Activated T-cell treated with anti-CD3 and anti-CD28 coated beads for 48 hours (primary cell): ENCODE measurements around the gene HOXB2.

Experiments
- DNase-seq: peaks from one replicate; pipeline ENCODE4 v3.0.0-alpha.2; 2020; ENCODE audit warnings: low read depth

The HOXB2 gene

GRCh38 chr17:48545022-48545375, at the start of gene HOXB2:
TSS of gene HOXB2 (minus strand) at chr17:48545109. CDS start at chr17:48544911, 198 bp downstream.
- no peak for DNase-seq

GRCh38 chr17:48593840-48594537, 49.1 kb upstream of the HOXB2 start:
- peak; percentile 84 for DNase-seq

- DNase-seq, result no peak
Measured at GRCh38 chr17:48593126-48593829, 48.4 kb upstream of the HOXB2 start, which contains the start of gene HOXB5. TSS of gene HOXB5 (minus strand) at chr17:48593779. CDS start at chr17:48593682, 97 bp downstream.

- DNase-seq, result no peak
Measured at GRCh38 chr17:48592577-48592976, 47.7 kb upstream of the HOXB2 start.

GRCh38 chr17:48592057-48592514, 47.2 kb upstream of the HOXB2 start:
- DNase-seq, result no peak

GRCh38 chr17:48591255-48592056, 46.5 kb upstream of the HOXB2 start:
- DNase-seq, result no peak

- no peak for DNase-seq
Measured at GRCh38 chr17:48590607-48591161, 45.8 kb upstream of the HOXB2 start.

- DNase-seq, result no peak
Measured at GRCh38 chr17:48589831-48590606, 45.1 kb upstream of the HOXB2 start, which contains the start of gene HOXB3. TSS of gene HOXB3 (minus strand) at chr17:48590241. CDS start at chr17:48552474, 37,767 bp downstream.

- DNase-seq, result no peak
Measured at GRCh38 chr17:48589060-48589830, 44.3 kb upstream of the HOXB2 start.

- DNase-seq, result no peak
Measured at GRCh38 chr17:48588528-48588927, 43.6 kb upstream of the HOXB2 start.

- DNase-seq, result no peak
Measured at GRCh38 chr17:48588074-48588415, 43.1 kb upstream of the HOXB2 start.

GRCh38 chr17:48587276-48588073, 42.6 kb upstream of the HOXB2 start:
- no peak for DNase-seq

- DNase-seq, result no peak
Measured at GRCh38 chr17:48586355-48587258, 41.7 kb upstream of the HOXB2 start.

GRCh38 chr17:48584223-48584741, 39.4 kb upstream of the HOXB2 start:
- no peak for DNase-seq

- no peak for DNase-seq
Measured at GRCh38 chr17:48583708-48584222, 38.9 kb upstream of the HOXB2 start.

- no peak for DNase-seq
Measured at GRCh38 chr17:48582750-48583069, 37.8 kb upstream of the HOXB2 start.

- DNase-seq, result no peak
Measured at GRCh38 chr17:48579760-48580554, 35.0 kb upstream of the HOXB2 start.

GRCh38 chr17:48579471-48579759, 34.5 kb upstream of the HOXB2 start:
- no peak for DNase-seq
